ENCODE measurements around the gene GAS2L3.
"Not testable (repeated sequence)": the region's sequence is repeated elsewhere in the genome, so short reads cannot be mapped to it uniquely, and the experiment has no call there.

GRCh38 chr12:100602997-100603396, 29.5 kb downstream of the GAS2L3 start:
- not testable (repeated sequence) for TF ChIP-seq CTCF (conservative IDR thresholded peaks at IDR 0.05; ENCODE audit: low read length); EZH2phosphoT487 (IDR thresholded peaks at IDR 0.05; ENCODE audit: borderline replicate concordance, low read depth, low read length)

Data from OCI-LY7 (cell line).